ENCODE measurements around the gene DOCK2. TPM values are rescaled to one million over a fixed set of nuclear protein-coding genes. Genes with fewer than 3 reads are reported as not detected.

The DOCK2 gene
- total and polyA plus RNA-seq, 7 donors: 2.3 to 21.1 (median 12.5) TPM

- WGBS, 2 donors: 45 to 54% methylated on average over 3 of the region's 3 CpGs
- no peak for TF ChIP-seq POLR2AphosphoS5 (IDR thresholded peaks at IDR 0.05)
- no peak for TF ChIP-seq POLR2A (IDR thresholded peaks at IDR 0.05)
- TF ChIP-seq EP300 (IDR thresholded peaks at IDR 0.05): no peak
- no peak for TF ChIP-seq CTCF (IDR thresholded peaks at IDR 0.05)
- H3K27me3 ChIP-seq: no peaks in the 10 kb centered on the region
- H3K4me1 ChIP-seq: no peaks in the 10 kb centered on the region
- intact Hi-C loops (cut with DNase I): no loop called here
- no peak for DNase-seq
- H3K4me3 ChIP-seq: no peak overlapping the region
- H3K27ac ChIP-seq: no peak overlapping the region
- H3K36me3 ChIP-seq: no peaks in the 10 kb centered on the region
- no peaks in the 10 kb centered on the region for H3K9me3 ChIP-seq
Observed at GRCh38 chr5:169860585-169860984, 223.5 kb downstream of the DOCK2 start.

GRCh38 chr5:169861433-169861832 is 224.4 kb downstream of the DOCK2 start:
- no peaks in the 10 kb centered on the region for H3K27me3 ChIP-seq
- no peaks in the 10 kb centered on the region for H3K4me1 ChIP-seq
- no peak overlapping the region for H3K27ac ChIP-seq
- WGBS, 2 donors: 76 to 88% methylated on average over 2 of the region's 2 CpGs
- no peaks in the 10 kb centered on the region for H3K36me3 ChIP-seq
- no peaks in the 10 kb centered on the region for H3K9me3 ChIP-seq
- no peak for DNase-seq
- no peak overlapping the region for H3K4me3 ChIP-seq
- intact Hi-C loops (cut with DNase I): no loop called here
- no peak for TF ChIP-seq POLR2AphosphoS5 (IDR thresholded peaks at IDR 0.05)
- TF ChIP-seq POLR2A (IDR thresholded peaks at IDR 0.05): no peak
- TF ChIP-seq EP300 (IDR thresholded peaks at IDR 0.05): no peak

GRCh38 chr5:169861934-169862333 is 224.9 kb downstream of the DOCK2 start:
- Histone ChIP-seq H3K27ac (no peak overlapping the region), H3K9me3 (no peaks in the 10 kb centered on the region), H3K27me3 (no peaks in the 10 kb centered on the region), H3K4me1 (no peaks in the 10 kb centered on the region), H3K36me3 (no peaks in the 10 kb centered on the region), H3K4me3 (no peak overlapping the region)
- 65 to 85% methylated on average over 2 of the region's 2 CpGs for WGBS, 2 donors
- intact Hi-C loops (cut with DNase I): no loop called here
- TF ChIP-seq POLR2A (IDR thresholded peaks at IDR 0.05): no peak
- no peak for TF ChIP-seq POLR2AphosphoS5 (IDR thresholded peaks at IDR 0.05)
- TF ChIP-seq EP300 (IDR thresholded peaks at IDR 0.05): no peak
- no peak for TF ChIP-seq CTCF (IDR thresholded peaks at IDR 0.05)
- DNase-seq: no peak

GRCh38 chr5:169862391-169862811 is 225.3 kb downstream of the DOCK2 start:
- H3K36me3 ChIP-seq: no peaks in the 10 kb centered on the region
- intact Hi-C loops (cut with DNase I): no loop called here
- no peak for TF ChIP-seq CTCF (IDR thresholded peaks at IDR 0.05)

GRCh38 chr5:169864483-169864882 is 227.4 kb downstream of the DOCK2 start:
- no peaks in the 10 kb centered on the region for H3K36me3 ChIP-seq
- TF ChIP-seq POLR2A (IDR thresholded peaks at IDR 0.05) (no peak), EP300 (IDR thresholded peaks at IDR 0.05) (no peak), CTCF (IDR thresholded peaks at IDR 0.05) (no peak), POLR2AphosphoS5 (IDR thresholded peaks at IDR 0.05) (no peak)
- H3K27ac ChIP-seq: no peak overlapping the region
- intact Hi-C loops (cut with DNase I): no loop called here
- no peak overlapping the region for H3K4me3 ChIP-seq
- DNase-seq: no peak
- no peaks in the 10 kb centered on the region for H3K4me1 ChIP-seq
- H3K27me3 ChIP-seq: no peaks in the 10 kb centered on the region
- WGBS, 2 donors: 74 to 92% methylated on average over 1 of the region's 1 CpG
- no peaks in the 10 kb centered on the region for H3K9me3 ChIP-seq

More at GRCh38 chr5:169862391-169862811, 225.3 kb downstream of the DOCK2 start:
- H3K4me3 ChIP-seq: no peak overlapping the region
- no peaks in the 10 kb centered on the region for H3K27me3 ChIP-seq
- H3K9me3 ChIP-seq: no peaks in the 10 kb centered on the region
- H3K4me1 ChIP-seq: no peaks in the 10 kb centered on the region
- no peak overlapping the region for H3K27ac ChIP-seq
- DNase-seq: no peak
- 81 to 82% methylated on average over 4 of the region's 4 CpGs for WGBS, 2 donors
